NCI-H1092 (cell line): Measurements from ENCODE around the gene TBC1D1.

Experiments used
- DNase-seq: peaks from one replicate; lab custom pipeline; 2025; lab: John Stamatoyannopoulos, UW

TBC1D1 gene

DNA sequence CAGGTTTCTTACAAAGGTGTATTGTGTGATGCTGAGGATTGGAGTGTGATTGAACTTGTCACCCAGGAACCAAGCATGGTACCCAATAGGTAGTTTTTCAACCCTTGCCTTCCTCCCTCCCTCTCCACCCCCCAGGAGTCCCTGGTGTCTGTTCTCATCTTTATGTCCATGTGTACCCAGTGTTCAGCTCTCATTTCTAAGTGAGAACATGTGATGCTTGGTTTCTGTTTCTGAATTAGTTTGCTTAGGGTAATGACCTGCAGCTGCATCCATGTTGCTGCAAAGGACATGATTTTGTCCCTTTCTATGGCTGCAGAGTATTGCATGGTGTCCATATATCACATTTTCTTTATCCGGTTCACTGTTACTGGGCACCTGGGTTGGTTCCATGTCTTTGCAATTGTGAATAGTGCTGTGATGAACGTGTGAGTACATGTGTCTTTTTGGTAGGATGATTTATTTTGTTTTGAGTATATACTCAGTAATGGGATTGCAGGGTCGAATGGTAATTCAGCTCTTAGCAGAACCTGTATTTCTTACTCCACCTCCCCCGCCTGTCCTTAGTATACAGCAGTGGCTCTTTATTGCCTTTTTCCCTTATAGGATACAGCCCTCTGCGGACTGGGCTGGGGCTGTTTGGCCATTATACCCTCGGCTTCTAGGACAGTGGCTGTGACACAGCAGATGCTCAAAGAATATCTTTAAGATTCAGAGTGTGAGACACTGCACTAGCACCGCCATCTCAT, 214.8 kb downstream of the TBC1D1 start:
- DNase-seq: no peak

DNA sequence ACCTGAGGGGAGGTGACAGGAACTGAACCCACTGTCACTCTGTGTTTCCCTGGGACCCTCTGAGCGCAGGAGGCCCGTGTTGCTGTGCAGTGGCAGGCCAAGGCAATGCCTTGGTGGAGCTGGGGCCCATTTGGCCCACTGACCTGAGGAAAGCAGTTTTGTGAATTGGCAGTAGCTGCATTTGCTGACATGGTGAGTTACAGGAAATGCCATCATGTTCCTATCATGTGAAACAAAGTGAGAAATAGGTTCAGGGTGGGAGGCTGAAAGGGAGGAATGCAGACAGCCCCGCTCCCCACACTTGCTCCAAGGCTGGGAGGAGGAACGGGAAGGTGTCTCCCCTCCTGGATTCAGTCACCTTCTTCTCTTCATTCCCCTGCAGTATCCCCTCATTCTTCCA, 215.4 kb downstream of the TBC1D1 start:
- DNase-seq: no peak

DNA sequence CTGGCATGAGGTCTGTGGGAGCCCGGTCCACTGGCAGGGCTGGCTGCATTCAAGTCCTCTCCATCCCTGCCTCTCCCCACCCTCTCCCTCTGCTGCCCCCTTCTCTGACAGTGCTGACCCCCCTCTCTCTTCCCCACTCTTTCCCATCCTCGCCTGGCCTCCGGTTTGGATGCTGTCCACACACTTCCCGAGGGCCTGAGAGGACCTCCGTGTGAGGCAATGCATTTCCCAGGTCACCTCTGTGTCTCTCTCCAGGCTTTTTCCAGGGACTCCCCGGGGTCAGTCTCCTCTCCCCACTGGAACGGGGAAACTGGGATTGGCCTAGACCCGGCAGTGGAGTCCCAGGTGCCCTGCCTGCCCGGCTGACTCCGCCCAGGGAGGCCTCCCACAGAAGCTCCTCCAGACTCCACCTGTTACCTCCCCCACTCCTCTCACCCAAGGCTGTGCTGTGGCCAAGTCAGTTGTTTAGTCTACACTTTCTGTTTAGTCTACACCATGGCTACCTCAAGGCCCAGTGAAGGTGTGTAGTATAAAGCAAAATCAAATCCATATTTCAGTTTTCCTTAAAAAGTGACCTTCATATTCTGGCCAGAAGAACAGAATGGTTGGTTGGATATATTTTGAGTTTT, 216.1 kb downstream of the TBC1D1 start:
- DNase-seq: no peak

DNA sequence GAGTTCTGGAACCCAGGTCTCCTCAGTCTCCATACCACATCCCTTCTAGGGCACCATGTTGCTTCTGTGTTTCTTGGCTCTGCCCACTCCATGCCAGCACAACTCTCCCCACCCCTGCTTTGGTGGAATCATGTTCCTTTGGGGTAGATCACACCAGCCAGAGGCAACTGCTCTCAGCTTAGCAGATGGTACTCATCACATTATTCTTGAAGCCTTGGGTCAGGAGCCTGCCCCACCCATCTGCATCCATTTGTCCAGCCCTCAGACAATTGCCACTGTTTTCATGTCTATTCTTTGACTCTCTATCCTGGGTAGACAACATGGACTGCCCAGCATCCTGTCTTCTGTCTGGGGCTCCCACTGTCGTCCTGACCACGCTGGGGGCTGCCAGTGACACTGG, 216.9 kb downstream of the TBC1D1 start:
- DNase-seq: no peak

DNA sequence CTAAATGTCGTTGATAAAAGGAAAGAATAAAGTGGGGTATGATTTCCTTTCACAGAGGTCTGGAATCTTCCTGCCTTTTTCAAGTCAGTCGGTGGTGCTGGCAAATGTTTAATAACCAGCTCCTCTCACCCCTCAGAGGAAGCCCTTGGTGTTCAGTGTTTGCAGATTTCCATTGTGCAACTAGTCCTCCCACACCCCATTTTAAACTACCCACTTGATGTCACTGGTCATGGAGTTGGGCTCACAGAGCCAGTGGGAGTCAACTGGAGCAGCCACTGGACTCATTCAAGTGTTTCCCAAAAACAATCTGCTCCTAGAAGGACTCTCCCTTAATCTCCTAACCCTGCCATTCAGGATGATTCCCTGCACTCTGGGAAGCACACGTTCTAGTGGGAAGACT, 218.5 kb downstream of the TBC1D1 start:
- no peak for DNase-seq

DNA sequence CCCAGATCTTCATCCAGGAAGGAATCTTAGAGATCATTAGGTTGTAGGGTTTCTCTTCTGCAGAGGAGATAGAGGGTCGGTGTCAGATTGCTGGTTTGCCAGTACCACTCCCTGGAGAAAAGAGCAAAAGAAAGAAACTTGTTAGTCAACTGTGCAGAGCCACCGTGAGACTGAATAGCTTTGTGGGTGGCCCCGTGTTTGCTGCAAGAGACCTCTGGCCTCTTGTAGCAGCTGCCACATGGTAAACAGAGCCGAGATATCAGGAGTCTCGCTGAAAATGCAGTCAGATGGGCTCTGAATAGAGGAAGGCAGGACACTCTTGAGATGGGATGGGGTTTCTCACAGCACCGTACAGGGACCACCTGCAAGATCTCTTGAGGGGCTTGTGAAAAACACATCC, 219.0 kb downstream of the TBC1D1 start:
- no peak for DNase-seq

DNA sequence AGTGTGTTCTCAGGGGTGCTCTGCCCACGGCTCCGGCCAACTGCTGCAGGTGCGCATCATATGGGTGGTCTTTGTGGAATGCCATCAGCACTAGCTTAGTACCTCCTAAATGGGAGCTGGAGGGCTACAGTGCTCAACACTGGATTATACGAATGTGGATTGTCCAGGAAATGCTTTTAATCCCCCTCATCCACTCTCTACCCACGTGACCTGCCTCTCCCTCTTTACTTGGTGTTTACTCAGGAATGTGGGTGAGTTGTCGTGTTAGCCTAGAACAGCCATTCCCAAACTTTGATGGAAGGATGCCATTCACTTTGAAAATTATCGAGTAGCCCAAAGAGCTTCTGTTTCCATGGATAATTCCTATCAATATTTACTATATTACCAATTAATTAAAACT, 220.1 kb downstream of the TBC1D1 start:
- no peak for DNase-seq

DNA sequence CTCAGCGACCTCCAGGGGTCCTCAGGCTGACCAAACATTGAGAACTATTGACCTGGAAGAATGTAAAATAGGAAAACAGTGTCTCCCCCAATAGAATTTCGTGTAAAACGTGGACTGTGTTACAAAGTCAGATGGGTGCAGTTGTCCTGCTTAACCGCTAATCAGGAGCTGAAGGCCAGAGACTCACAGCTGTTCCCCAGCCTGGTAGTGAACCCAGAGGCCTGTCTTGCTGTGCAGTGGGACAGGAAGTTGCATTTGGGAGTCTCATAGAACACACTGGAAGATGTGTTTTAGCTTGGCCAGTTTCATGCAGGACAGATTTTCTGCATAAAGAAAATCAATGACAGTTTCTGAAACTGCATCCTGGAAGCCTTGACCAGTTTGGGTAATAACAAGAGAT, 220.8 kb downstream of the TBC1D1 start:
- DNase-seq: no peak

DNA sequence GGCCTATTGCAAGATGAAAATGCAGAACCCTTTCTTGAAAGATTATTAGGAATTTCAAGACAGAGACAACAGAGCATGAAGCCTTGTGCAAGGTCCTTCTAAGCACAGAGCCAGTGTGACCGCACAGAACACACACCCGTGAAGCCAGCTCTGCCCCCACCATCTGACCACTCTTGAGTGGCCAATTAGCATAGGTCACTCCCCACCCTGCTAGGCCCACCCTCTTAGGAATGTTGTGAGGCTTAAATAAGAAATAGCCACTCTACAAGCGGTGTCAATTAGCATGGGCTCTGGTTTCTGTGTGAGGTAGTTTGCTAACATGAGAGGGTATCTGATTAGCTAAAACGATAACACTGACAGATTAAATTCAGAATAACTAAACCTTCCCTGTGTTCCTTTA, 222.2 kb downstream of the TBC1D1 start:
- DNase-seq: no peak

DNA sequence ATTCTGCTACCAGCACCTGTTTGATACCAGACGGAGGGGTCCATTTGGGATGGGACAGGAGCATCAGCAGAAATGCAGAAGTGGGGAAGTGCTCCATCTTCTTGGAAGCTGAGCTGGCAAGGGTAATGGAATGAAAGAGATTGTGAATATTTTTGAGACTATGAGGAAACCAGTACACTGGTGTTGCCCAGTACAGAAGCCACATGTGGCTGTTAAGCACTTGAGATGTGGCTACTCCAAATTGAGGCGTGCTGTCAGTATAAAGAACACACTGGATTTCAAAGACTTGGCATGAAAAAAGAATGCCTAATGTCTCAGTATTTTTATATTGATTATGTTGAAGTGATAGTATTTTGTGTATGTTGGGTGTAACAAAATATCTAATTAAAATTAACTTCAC, 222.7 kb downstream of the TBC1D1 start:
- no peak for DNase-seq

DNA sequence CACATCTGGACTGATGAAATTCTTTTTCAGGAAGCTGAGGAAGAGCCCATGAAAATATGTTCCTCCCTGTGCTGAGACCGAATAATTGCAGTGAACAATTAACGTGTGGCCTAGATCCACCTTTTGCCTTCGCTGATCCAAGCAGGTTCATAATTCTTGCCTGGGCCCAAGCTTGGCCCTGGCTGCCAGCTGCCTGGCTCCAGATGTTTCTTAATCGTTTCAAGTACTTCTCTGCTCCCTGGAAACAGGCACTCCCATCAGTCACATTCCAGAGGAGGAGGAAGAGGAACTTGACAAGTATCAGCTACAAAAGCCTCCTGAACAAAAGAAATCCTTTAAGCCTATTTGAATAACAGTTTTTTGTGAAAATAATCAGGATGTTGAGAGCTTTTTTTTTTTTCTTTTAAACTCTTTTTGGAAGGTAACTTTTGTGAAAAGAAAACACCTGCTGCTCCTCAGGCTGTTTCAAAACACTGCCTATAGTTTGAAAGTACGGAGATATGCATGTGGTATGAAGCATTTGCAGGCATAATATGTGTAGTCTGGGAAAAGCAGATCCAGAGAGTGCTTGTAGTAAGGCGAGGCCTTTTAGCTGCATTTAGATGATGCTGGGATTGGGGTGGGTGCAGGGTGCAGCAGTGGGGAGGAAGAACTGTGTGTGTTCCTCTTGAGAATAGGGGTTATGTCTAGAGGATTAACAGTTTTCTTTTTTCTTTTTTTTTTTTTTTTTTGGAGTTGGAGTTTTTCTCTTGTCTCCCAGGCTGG, 223.7 kb downstream of the TBC1D1 start:
- no peak for DNase-seq

DNA sequence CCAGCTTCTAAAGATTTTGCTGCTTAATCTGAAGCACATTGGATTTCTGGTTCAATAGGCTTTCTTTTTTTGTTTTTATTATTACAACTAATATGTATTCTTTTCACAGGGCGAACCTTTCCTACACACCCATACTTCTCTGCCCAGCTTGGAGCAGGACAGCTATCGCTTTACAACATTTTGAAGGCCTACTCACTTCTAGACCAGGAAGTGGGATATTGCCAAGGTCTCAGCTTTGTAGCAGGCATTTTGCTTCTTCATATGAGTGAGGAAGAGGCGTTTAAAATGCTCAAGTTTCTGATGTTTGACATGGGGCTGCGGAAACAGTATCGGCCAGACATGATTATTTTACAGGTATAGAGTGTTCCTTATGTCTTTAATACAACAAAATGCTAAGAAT, 224.7 kb downstream of the TBC1D1 start:
- DNase-seq: no peak

DNA sequence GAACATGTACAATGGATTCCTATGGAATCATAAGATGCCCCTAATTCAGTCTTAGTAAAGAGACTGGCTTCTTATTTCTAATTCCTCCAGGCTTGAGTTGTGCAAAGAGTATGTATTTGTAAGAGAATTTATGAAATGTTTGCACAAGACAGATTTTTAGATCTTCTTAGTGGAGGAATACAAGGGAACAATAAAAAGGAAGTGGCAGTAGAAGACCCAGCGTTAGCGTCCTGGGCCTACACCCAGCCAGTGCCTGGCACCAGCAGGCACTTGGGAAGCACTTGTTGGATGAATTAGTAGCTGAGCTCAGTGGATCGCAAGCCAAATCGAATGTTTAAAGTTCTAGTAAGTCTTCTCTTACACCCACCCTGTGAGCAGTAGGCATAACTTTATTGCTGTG, 226.7 kb downstream of the TBC1D1 start:
- DNase-seq: no peak

DNA sequence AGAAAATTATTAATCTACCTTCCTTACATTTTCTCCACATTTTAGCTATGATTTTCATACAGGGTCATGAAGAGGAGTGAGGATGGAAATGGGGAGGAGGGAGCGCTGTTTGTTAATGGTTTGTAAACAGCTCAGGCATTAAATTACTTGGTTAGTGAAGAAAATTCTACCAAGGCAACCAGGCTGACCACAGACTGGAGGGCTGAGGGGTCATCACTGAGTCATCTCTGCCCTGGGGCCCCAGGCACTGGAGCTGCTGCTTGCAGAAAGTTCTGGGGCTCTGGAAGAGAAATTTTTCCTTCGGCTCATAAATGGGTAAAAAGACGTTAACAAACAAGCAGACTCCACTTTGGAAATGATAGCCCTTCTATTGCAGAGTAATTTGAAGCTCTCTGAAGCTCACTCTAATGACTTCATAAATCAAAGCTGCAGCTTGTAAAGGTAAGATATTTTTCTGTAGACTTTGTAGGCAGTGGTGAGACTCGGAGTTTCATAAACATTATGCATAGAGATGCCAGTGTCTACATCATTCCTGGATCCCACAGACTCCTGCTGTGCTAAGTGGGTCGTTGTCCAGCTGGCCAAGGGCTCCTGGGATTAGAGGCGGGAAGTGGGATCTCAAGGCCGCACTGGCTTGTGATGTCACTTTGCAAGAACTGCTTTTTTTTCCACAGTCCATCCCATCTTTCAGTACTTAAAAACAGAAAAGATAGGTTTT, 228.9 kb downstream of the TBC1D1 start:
- DNase-seq: no peak

DNA sequence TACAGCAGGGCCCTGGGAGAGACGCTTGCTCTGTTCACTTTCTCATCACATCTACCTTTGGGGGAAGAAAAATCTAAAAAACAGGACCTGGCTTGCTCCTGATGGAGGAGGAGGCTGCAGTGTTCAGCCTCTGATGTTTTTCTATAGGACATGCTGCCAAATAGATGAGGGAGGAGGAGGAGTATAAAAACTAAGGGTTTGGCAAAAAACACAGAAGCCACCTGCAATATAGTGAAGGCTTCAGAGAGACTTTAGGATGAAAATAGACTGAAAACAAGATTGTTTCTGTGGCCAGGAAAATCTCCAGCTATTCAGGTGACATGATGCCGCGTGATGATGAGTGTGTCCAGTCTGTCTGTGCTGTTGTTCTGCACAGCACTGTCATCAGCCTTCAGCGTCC, 229.9 kb downstream of the TBC1D1 start:
- DNase-seq: no peak

DNA sequence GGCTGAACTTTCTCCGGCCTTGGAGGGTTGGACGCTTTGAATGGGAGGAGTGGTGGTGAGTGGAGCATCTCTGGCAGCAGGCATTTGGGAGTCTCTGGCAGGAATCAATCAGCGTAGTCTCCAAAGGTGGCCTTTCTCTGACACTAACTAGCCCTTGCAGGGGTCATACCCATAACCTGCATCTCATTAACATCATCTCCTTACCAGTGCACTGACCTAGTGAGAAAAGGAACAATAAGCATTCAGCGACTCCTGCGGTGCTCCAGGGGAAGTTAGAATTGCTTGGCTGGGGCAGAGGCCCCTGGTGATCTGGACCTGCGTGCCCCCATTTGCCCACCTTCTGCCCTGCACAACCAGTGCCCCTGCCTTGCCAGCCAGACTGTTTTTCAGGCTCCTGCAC, 231.2 kb downstream of the TBC1D1 start:
- no peak for DNase-seq

DNA sequence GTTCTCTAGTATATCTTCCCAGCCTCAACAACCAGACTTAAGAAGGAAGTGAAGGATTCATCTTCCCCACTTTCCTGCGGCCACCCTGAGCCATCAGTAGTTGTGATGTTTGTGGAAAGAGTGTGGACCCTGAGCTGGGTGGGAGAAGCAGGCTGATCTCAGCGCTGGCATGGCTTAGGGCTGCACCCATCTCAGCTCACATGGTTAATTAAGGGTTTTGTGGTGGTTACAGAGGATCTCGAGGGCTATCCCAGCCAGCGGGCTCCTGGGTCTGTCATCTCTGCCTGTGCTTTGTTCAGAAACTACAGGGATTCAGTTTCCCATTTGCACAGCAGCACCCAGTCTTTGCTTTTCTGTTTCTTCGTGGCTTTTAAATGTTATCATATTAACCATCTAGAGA, 232.7 kb downstream of the TBC1D1 start:
- no peak for DNase-seq

DNA sequence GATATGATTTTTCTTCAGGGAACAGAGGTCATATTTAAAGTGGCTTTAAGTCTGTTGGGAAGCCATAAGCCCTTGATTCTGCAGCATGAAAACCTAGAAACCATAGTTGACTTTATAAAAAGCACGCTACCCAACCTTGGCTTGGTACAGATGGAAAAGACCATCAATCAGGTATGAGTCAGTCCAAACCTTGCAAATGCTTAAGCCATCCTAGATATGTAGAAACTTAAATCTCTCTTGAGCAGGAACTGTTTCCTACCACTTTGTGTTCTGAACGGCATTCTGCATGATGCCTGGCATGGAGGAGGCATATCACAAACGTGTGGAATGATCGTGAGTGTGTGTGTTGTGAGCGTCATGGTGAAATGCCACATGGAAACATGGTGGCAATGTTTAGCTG, 234.1 kb downstream of the TBC1D1 start:
- no peak for DNase-seq

DNA sequence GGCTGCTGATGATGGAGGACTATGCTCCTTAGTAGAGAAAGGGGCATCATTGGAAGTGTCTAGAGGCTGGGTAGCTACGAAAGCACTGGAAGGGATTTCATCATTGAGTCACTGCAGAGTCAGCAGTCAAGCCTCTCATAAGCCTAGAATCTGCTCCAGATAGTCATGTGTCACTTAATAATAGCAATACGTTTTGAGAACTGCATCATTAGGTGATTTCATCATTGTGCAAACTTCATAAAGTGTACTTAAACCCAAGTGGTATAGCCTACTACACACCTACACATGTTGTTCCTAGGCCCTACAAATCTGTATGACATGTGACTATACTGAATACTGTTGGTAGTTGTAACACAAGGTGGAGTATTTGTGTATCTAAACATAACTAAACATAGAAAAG, 234.9 kb downstream of the TBC1D1 start:
- DNase-seq: no peak

DNA sequence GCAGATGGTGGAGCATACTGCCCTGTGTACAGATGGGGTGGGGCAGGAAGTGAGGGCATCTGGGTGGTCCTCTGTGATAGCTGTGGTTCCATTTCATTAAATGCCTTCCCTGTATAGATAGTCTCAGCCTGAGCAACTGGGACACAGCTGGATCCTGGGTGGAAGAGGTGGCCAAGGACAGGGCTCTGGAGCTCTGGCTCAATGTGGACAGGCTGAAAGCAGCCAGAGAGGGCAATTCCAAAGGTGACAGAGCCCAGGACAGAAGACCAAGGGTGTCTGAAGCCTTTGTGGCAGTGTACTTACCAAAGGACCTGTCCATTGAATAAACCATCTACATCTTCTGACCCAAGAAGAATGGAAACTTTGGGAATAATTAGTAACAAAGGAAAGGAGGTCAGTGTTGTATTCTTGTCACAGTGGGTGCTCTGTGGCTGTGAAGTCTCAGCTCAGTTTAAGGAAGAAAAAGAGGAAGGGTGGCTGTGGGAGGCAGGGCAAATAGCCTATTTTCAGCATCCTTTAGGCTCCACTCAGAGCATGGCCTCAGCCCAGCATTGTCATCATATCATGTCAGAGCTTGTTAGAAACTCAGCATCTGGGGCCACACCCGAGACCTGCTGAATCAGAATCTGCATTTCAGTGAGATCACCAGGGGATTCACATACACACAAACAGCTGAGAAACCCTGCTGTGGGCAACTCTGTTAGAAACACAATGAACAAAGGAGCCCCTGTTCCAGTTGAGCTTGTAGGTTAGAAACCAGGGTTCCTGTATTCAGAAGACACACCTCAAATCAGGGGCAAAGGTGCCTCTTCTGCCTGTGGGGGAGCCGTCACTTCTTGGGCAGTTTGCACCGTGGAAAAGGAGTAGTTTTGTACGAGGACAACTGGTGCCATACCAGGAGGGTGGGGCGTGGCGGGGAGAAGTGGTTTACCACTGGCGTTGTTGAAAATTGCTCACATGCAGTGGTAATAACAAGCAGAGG, 237.9 kb downstream of the TBC1D1 start:
- DNase-seq: no peak

DNA sequence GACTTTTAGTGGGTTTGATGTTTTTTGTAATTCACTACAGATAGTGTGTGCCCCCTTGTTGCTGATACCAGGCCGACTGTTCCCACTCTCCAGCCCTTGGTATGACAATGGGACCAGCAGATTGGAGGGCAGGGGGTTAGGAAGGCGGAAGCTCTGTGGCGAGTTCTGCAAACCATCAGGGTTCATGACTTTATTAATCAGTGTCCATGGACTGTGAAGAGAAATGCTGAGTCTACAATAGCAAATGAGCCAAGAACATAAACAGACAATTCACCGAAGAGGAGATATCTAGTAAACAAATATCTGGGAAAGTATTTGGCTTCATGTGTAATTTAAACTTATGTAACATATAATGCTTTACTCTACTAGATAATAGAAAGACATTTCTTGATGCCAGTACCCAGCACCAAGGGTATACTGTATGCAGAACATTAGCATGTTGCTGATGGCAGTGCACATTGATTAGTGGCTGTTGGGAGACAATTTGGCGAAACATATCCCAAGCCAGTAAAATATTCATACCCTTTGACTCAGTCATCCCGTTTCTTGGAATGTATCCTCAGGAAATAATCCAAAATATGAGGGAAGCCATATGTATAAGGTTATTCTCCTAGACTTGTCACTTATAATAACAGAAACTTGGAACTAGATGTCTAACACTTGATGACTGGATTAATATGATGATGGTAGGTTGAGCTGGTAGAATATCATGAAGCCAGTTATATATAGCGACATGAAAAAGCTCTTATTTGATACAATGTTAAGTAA, 238.8 kb downstream of the TBC1D1 start:
- DNase-seq: no peak
